IPS DF 4.7 (cell line): ENCODE data around the gene NEGR1.
A peak's percentile ranks its signal among the peaks of the same experiment; 100 is the strongest.

Experiments
- DNase-seq: peaks from one replicate; pipeline ENCODE4 v3.0.0-alpha.2; 2013; ENCODE audit warnings: low spot score; ENCODE audit errors: extremely low read depth

The NEGR1 gene

GRCh38 chr1:71494163-71494562 lies 788.2 kb downstream of the NEGR1 start:
- DNase-seq = no peak

- DNase-seq = no peak
Observed at GRCh38 chr1:71492298-71493041, 789.9 kb downstream of the NEGR1 start.

GRCh38 chr1:71490432-71490831 lies 791.9 kb downstream of the NEGR1 start:
- DNase-seq = no peak

GRCh38 chr1:71488555-71489252 lies 793.6 kb downstream of the NEGR1 start:
- DNase-seq = no peak

GRCh38 chr1:71473331-71473730 lies 809.0 kb downstream of the NEGR1 start:
- DNase-seq = no peak

GRCh38 chr1:71465093-71465492 lies 817.2 kb downstream of the NEGR1 start:
- no peak for DNase-seq

- no peak for DNase-seq
Observed at GRCh38 chr1:71464016-71464415, 818.3 kb downstream of the NEGR1 start.

GRCh38 chr1:71463144-71463543 lies 819.2 kb downstream of the NEGR1 start:
- DNase-seq = no peak

GRCh38 chr1:71462247-71462646 lies 820.1 kb downstream of the NEGR1 start:
- peak; percentile 84 for DNase-seq

GRCh38 chr1:71461416-71461815 lies 820.9 kb downstream of the NEGR1 start:
- DNase-seq = no peak

- no peak for DNase-seq
Observed at GRCh38 chr1:71448444-71448843, 833.9 kb downstream of the NEGR1 start.

- DNase-seq = no peak
Observed at GRCh38 chr1:71438626-71439025, 843.7 kb downstream of the NEGR1 start.

GRCh38 chr1:71435951-71436350 lies 846.4 kb downstream of the NEGR1 start:
- no peak for DNase-seq

- no peak for DNase-seq
Observed at GRCh38 chr1:71434240-71434639, 848.1 kb downstream of the NEGR1 start.

- no peak for DNase-seq
Observed at GRCh38 chr1:71428029-71428428, 854.3 kb downstream of the NEGR1 start.

GRCh38 chr1:71427066-71427465 lies 855.3 kb downstream of the NEGR1 start:
- no peak for DNase-seq

- no peak for DNase-seq
Observed at GRCh38 chr1:71424536-71424935, 857.8 kb downstream of the NEGR1 start.

GRCh38 chr1:71422221-71422620 lies 860.1 kb downstream of the NEGR1 start:
- DNase-seq = no peak

GRCh38 chr1:71417421-71417820 lies 864.9 kb downstream of the NEGR1 start:
- DNase-seq = no peak

- DNase-seq = no peak
Observed at GRCh38 chr1:71414179-71414578, 868.2 kb downstream of the NEGR1 start.

- DNase-seq = no peak
Observed at GRCh38 chr1:71413441-71414175, 868.7 kb downstream of the NEGR1 start.

- no peak for DNase-seq
Observed at GRCh38 chr1:71400050-71400449, 882.3 kb downstream of the NEGR1 start.
